Activated CD8-positive, alpha-beta T cell treated with anti-CD3 and anti-CD28 coated beads for 36 hours (primary cell): ENCODE measurements around the gene SORT1. TPM values are rescaled to one million over a fixed set of nuclear protein-coding genes. Genes with fewer than 3 reads are reported as not detected.

Source experiments
- ATAC-seq: fragments of 200-7000 bp; cut with Tn5 transposase; one replicate; pipeline ENCODE4 v1.10.0; 2021; ENCODE audit warnings: mild to moderate bottlenecking, moderate library complexity
- CTCF ChIA-PET: fragments of 350-600 bp; sonication (Branson Sonifier 250); formaldehyde crosslinking; loops from one replicate; lab custom pipeline; 2021; ENCODE audit warnings: antibody characterized with exemption; lab: Charles Lee
- POLR2A ChIA-PET: fragments of 350-600 bp; sonication (Branson Sonifier 250); formaldehyde crosslinking; loops from one replicate; lab custom pipeline; 2021; ENCODE audit warnings: antibody characterized with exemption; lab: Charles Lee
- DNase-seq: peaks from one replicate; pipeline ENCODE4 v3.0.0-alpha.2; 2020
- H3K27ac Mint-ChIP-seq: one replicate; pipeline ENCODE4 v1.8.0; 2021; ENCODE audit warnings: mild to moderate bottlenecking, mixed read lengths
- H3K27me3 Mint-ChIP-seq: one replicate; pipeline ENCODE4 v1.8.0; 2021; ENCODE audit warnings: mixed read lengths
- H3K36me3 Mint-ChIP-seq: one replicate; pipeline ENCODE4 v1.8.0; 2021; ENCODE audit warnings: low read depth, mixed read lengths
- H3K4me1 Mint-ChIP-seq: one replicate; pipeline ENCODE4 v1.8.0; 2021; ENCODE audit warnings: low read depth, mixed read lengths
- H3K4me3 Mint-ChIP-seq: one replicate; pipeline ENCODE4 v1.8.0; 2021; ENCODE audit warnings: mild to moderate bottlenecking, moderate library complexity, mixed read lengths
- H3K9me3 Mint-ChIP-seq: one replicate; pipeline ENCODE4 v1.8.0; 2021; ENCODE audit warnings: mixed read lengths
- intact Hi-C: fragments of 100-400 bp; cut with micrococcal nuclease; formaldehyde crosslinking; loops from one replicate; pipeline ENCODE4 v1.10.0; 2022
- total RNA-seq, 2 experiments: library from RNA; stranded (reverse); gene quantifications; one replicate each; pipeline ENCODE4 v1.2.3, GENCODE V29; 2021
- TF ChIP-seq, protein P1 (sequence below): fragments of 200-600 bp; IDR thresholded peaks from one replicate; pipeline ENCODE4 v1.8.0; 2022; ENCODE audit warnings: antibody characterized with exemption, mild to moderate bottlenecking

SORT1 gene
- total RNA-seq, 2 experiments from 2014 or later: 2.5 to 3.2 TPM

DNA sequence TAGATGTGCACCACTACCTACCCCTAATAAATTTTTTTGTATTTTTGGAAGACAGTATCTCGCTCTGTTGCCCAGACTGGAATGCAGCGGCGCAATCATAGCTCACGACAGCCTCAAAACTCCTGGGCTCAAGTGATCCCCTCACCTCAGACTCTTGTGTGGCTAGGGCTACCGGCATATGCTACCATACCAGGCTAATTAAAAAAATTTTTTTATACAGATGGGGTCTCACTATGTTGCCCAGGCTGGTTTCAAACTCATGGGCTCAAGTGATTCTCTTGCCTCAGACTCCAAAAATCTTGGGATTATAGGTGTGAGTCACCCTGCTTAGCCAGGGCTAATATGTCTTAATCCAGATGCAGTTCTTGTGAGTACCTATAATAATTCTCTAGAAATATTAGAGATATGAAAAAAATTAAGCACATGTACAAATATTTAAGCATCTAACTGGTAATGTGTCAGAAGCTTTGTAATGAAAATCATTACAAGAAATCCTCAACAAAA lies 9.5 kb downstream of the SORT1 start:
- TF ChIP-seq, protein P1, sequence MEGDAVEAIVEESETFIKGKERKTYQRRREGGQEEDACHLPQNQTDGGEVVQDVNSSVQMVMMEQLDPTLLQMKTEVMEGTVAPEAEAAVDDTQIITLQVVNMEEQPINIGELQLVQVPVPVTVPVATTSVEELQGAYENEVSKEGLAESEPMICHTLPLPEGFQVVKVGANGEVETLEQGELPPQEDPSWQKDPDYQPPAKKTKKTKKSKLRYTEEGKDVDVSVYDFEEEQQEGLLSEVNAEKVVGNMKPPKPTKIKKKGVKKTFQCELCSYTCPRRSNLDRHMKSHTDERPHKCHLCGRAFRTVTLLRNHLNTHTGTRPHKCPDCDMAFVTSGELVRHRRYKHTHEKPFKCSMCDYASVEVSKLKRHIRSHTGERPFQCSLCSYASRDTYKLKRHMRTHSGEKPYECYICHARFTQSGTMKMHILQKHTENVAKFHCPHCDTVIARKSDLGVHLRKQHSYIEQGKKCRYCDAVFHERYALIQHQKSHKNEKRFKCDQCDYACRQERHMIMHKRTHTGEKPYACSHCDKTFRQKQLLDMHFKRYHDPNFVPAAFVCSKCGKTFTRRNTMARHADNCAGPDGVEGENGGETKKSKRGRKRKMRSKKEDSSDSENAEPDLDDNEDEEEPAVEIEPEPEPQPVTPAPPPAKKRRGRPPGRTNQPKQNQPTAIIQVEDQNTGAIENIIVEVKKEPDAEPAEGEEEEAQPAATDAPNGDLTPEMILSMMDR: no peak
- DNase-seq: no peak
- no peak overlapping the region for H3K27ac Mint-ChIP-seq
- H3K9me3 Mint-ChIP-seq: no peaks in the 10 kb centered on the region
- no peak for ATAC-seq
- H3K27me3 Mint-ChIP-seq: peaks cover 21% of the 10 kb centered on the region
- H3K4me1 Mint-ChIP-seq: peaks cover 10% of the 10 kb centered on the region
- H3K4me3 Mint-ChIP-seq: no peak overlapping the region
- intact Hi-C loops: no loop called here
- H3K36me3 Mint-ChIP-seq: no peaks in the 10 kb centered on the region
- ChIA-PET POLR2A (no interaction called here), CTCF (interaction anchor here (0.6 to 11.3 kb wide), 3 partner anchors 11 to 436 kb away, joined by 3 to 56 read pairs (median 4); partner anchors contain the start of gene SORT1)

DNA sequence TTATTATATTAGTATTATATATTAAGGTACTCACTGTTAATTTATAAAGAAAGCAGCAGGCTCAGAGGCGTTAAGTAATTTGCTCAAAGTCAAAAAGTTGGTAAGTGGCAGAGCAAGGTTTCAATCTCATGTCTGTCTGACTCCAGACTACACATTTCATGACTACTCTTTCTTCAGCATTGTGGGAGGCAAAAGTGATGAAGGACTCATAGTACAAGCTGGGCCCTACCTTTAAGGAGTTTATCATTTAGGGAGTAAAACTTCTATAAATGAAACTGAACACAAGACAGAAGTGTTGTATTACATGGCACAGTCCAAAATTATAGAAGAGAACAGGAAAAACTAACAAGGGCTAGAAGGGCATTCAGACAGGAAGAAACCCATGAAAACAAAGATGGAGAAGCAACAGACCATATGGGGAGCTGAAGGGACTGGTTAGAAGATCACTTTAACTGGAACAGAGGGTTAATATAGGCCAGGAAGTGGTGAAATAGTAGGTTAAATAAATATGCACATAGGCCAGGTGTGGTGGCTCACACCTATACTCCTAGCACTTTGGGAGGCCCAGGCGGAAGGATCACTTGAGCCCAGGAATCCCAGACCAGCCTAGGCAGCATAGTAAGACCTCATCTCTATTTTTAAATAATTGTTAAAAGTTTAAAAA lies 11.5 kb downstream of the SORT1 start:
- intact Hi-C loops: no loop called here
- Mint-ChIP-seq H3K9me3 (no peaks in the 10 kb centered on the region), H3K27me3 (peaks cover 10% of the 10 kb centered on the region), H3K27ac (no peak overlapping the region), H3K4me3 (no peak overlapping the region), H3K4me1 (peaks cover 7% of the 10 kb centered on the region), H3K36me3 (no peaks in the 10 kb centered on the region)
- CTCF ChIA-PET: interaction anchor here (0.9 to 11.3 kb wide), 2 partner anchors 13 to 146 kb away, joined by 3 to 56 read pairs; partner anchors contain the start of gene SORT1
- TF ChIP-seq, protein P1: no peak
- DNase-seq (no peak), ATAC-seq (no peak)
- POLR2A ChIA-PET: no interaction called here

DNA sequence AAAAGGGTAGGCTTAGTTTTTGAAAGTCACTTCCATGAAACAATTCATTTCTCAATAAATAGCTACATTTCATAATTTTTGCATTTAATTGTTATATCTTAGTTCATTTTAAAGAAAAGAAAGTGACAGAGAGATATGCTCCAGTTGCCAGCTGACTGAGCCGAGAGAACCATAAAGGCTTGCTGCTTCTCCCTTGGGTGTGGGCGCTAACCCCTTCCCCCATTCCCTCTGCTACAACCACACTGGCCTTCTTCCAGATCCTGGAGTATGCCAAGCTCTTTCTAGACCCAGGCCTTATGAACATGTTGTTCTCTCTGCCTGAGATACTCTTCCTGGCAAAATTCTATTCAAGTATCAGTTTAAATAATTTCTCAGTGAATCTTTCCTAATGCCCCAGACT lies 12.3 kb downstream of the SORT1 start:
- intact Hi-C loops: no loop called here
- H3K4me1 Mint-ChIP-seq: peaks cover 7% of the 10 kb centered on the region
- TF ChIP-seq, protein P1: no peak
- H3K36me3 Mint-ChIP-seq: no peaks in the 10 kb centered on the region
- ATAC-seq: no peak
- H3K27me3 Mint-ChIP-seq: peaks cover 10% of the 10 kb centered on the region
- POLR2A ChIA-PET: no interaction called here
- CTCF ChIA-PET: interaction anchor here (1.5 to 11.3 kb wide), 2 partner anchors 14 to 15 kb away, joined by 3 to 56 read pairs; partner anchors contain the start of gene SORT1
- H3K4me3 Mint-ChIP-seq: no peak overlapping the region
- no peaks in the 10 kb centered on the region for H3K9me3 Mint-ChIP-seq
- H3K27ac Mint-ChIP-seq: no peak overlapping the region
- no peak for DNase-seq

DNA sequence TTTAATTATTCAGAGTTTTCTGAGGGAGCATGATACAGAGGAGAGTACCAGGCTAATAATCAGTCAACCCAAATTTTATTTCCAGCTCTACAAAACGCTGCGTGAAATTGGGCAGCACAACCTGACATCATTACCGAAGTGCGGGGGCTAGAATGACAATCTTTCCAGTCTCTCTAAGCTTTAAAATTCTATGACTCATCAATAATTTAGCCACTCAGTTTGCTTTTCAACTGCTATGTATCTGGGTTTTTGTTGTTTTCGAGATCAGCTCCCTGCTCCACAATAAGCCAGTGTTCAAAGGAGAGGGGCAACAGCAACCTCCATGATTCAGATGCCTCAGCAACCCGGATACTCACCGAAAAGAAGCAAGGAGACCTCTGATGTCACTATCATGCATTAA lies 13.9 kb downstream of the SORT1 start:
- H3K4me1 Mint-ChIP-seq: no peaks in the 10 kb centered on the region
- TF ChIP-seq, protein P1: no peak
- POLR2A ChIA-PET: no interaction called here
- H3K27me3 Mint-ChIP-seq: peaks cover 2% of the 10 kb centered on the region
- H3K27ac Mint-ChIP-seq: no peak overlapping the region
- no peak overlapping the region for H3K4me3 Mint-ChIP-seq
- intact Hi-C loops: no loop called here
- no peak for ATAC-seq
- H3K36me3 Mint-ChIP-seq: no peaks in the 10 kb centered on the region
- CTCF ChIA-PET: interaction anchor here (1.6 to 11.3 kb wide), 2 partner anchors 12 to 16 kb away, joined by 5 to 56 read pairs; partner anchors contain the start of gene SORT1
- DNase-seq: no peak
- H3K9me3 Mint-ChIP-seq: no peaks in the 10 kb centered on the region
